WTC11 (cell line): ENCODE measurements around the gene TRMT2A. TPM values are rescaled to one million over a fixed set of nuclear protein-coding genes. Genes with fewer than 3 reads are reported as not detected.

Experiments
- ATAC-seq: fragments of 200-7000 bp; cut with Tn5 transposase; 2 replicates; pipeline ENCODE4 v1.10.0; 2021; ENCODE audit warnings: mild to moderate bottlenecking, moderate library complexity
- CTCF ChIA-PET: fragments of 300-600 bp; sonication (Branson Sonifier 250); formaldehyde crosslinking; loops from one replicate; lab custom pipeline; 2021; ENCODE audit warnings: antibody characterized with exemption; lab: Charles Lee
- POLR2A ChIA-PET: fragments of 350-600 bp; sonication (Branson Sonifier 250); formaldehyde crosslinking; loops from one replicate; lab custom pipeline; 2021; ENCODE audit warnings: antibody characterized with exemption; lab: Charles Lee
- DNase-seq: peaks from one replicate; pipeline ENCODE4 v3.0.0; 2021; ENCODE audit warnings: low spot score
- H3K27ac Mint-ChIP-seq: 2 replicates; pipeline ENCODE4 v1.8.0; 2021; ENCODE audit warnings: mixed read lengths
- H3K27me3 Mint-ChIP-seq: 2 replicates; pipeline ENCODE4 v1.8.0; 2021; ENCODE audit warnings: low read depth, mild to moderate bottlenecking, moderate library complexity, mixed read lengths
- H3K36me3 Mint-ChIP-seq: 2 replicates; pipeline ENCODE4 v1.8.0; 2021; ENCODE audit warnings: mixed read lengths
- H3K4me1 Mint-ChIP-seq: 2 replicates; pipeline ENCODE4 v1.8.0; 2022; ENCODE audit warnings: mixed read lengths
- H3K4me3 Mint-ChIP-seq: 2 replicates; pipeline ENCODE4 v1.8.0; 2021; ENCODE audit warnings: mild to moderate bottlenecking, moderate library complexity, mixed read lengths
- H3K9me3 Mint-ChIP-seq: 2 replicates; pipeline ENCODE4 v1.8.0; 2021; ENCODE audit warnings: mixed read lengths
- CREM ChIP-seq: sonication (generic); formaldehyde crosslinking; IDR thresholded peaks from 2 replicates; pipeline ENCODE4 v1.8.1; 2022; ENCODE audit warnings: mild to moderate bottlenecking, missing genetic modification reagents, moderate library complexity
- FOXP1 ChIP-seq: sonication (generic); formaldehyde crosslinking; IDR thresholded peaks from 2 replicates; pipeline ENCODE4 v1.8.0; 2022; ENCODE audit warnings: missing genetic modification reagents, mild to moderate bottlenecking, moderate library complexity, borderline replicate concordance
- GTF2I ChIP-seq: fragments of 250-450 bp; sonication (Bioruptor Pico); conservative IDR thresholded peaks from 2 replicates; pipeline ENCODE4 v1.4.0; 2021; ENCODE audit warnings: mild to moderate bottlenecking
- NFATC4 ChIP-seq: fragments of 250-450 bp; sonication (Bioruptor Pico); IDR thresholded peaks from 2 replicates; pipeline ENCODE4 v1.9.0; 2021; ENCODE audit warnings: mild to moderate bottlenecking
- RORB ChIP-seq: fragments of 250-450 bp; sonication (Bioruptor Pico); IDR thresholded peaks from 2 replicates; pipeline ENCODE4 v1.9.0; 2021; ENCODE audit warnings: mild to moderate bottlenecking
- ZNF219 ChIP-seq: sonication (generic); formaldehyde crosslinking; IDR thresholded peaks from 2 replicates; pipeline ENCODE4 v1.8.0; 2023; ENCODE audit warnings: missing genetic modification reagents, mild to moderate bottlenecking, borderline replicate concordance
- total RNA-seq: library from RNA; stranded (reverse); gene quantifications from 3 replicates; pipeline ENCODE4 v1.2.3, GENCODE V29; 2021
- TF ChIP-seq, protein P1 (sequence below): fragments of 250-450 bp; sonication (Bioruptor Pico); IDR thresholded peaks from 2 replicates; pipeline ENCODE4 v1.9.0; 2021; ENCODE audit warnings: mild to moderate bottlenecking, borderline replicate concordance
- TF ChIP-seq, protein P2 (sequence below): sonication (generic); formaldehyde crosslinking; IDR thresholded peaks from 2 replicates; pipeline ENCODE4 v1.8.1; 2023; ENCODE audit warnings: mild to moderate bottlenecking, missing genetic modification reagents
- TF ChIP-seq, protein P3 (sequence below): fragments of 200-600 bp; IDR thresholded peaks from 2 replicates; pipeline ENCODE4 v1.8.0; 2022; ENCODE audit warnings: antibody characterized with exemption
- TF ChIP-seq, protein P4 (sequence below): fragments of 250-450 bp; sonication (Bioruptor Pico); IDR thresholded peaks from 2 replicates; pipeline ENCODE4 v1.9.0; 2021; ENCODE audit warnings: moderate library complexity, mild to moderate bottlenecking, inconsistent platforms, borderline replicate concordance
- TF ChIP-seq, protein P5 (sequence below): sonication (generic); formaldehyde crosslinking; IDR thresholded peaks from 2 replicates; pipeline ENCODE4 v1.8.0; 2023; ENCODE audit warnings: missing genetic modification reagents, mild to moderate bottlenecking, borderline replicate concordance
- TF ChIP-seq, protein P6 (sequence below): sonication (generic); formaldehyde crosslinking; IDR thresholded peaks from 2 replicates; pipeline ENCODE4 v1.8.0; 2022; ENCODE audit warnings: mild to moderate bottlenecking, missing genetic modification reagents

TRMT2A gene
- total RNA-seq, 1 experiment from 2014 or later: 68.6 TPM

DNA sequence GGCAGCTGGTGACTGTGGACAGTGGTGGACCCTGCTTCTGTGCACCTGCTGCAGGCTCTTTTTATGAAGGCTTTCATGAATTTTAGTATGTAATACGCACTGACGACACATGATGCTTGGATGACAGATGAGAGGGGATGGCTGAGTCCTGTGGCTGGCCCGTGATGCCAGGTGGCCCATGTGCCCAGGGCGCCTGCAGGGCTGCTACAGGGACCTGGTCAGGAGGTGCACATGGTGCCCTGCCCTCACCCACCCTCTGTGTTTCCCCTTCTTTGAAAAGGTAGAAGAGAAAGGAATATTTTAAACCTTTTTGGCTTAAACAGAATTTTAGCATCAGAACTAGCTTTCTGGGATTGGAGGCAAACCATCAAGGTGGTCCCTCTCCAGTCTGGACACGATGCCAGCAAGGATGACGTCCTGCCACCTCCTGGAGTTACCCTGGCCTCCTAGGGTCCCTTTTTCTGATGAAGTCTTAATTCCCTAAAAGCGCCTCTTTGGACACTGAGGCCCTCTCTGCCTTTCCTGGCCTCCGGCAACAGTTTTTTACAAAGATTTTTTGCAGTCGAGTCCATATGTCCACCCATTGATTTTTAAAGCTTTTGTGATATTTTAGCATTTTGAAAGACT is 6.6 kb downstream of the TRMT2A start:
- Mint-ChIP-seq H3K4me3 (no peak overlapping the region), H3K4me1 (no peaks in the 10 kb centered on the region; the same call in 1 of the 2 replicates), H3K27ac (no peak overlapping the region), H3K9me3 (no peaks in the 10 kb centered on the region), H3K36me3 (peaks cover 54% of the 10 kb centered on the region), H3K27me3 (no peaks in the 10 kb centered on the region)
- no peak for ATAC-seq
- POLR2A ChIA-PET: no interaction called here
- CTCF ChIA-PET: interaction anchor here (1.0 to 1.4 kb wide), 4 partner anchors 9 to 27 kb away, joined by 3 to 6 read pairs (median 4); no protein-coding TSS in a partner anchor
- no peak for DNase-seq
- TF ChIP-seq GTF2I (CRISPR knock-in tag): no peak
- TF ChIP-seq, protein P1, sequence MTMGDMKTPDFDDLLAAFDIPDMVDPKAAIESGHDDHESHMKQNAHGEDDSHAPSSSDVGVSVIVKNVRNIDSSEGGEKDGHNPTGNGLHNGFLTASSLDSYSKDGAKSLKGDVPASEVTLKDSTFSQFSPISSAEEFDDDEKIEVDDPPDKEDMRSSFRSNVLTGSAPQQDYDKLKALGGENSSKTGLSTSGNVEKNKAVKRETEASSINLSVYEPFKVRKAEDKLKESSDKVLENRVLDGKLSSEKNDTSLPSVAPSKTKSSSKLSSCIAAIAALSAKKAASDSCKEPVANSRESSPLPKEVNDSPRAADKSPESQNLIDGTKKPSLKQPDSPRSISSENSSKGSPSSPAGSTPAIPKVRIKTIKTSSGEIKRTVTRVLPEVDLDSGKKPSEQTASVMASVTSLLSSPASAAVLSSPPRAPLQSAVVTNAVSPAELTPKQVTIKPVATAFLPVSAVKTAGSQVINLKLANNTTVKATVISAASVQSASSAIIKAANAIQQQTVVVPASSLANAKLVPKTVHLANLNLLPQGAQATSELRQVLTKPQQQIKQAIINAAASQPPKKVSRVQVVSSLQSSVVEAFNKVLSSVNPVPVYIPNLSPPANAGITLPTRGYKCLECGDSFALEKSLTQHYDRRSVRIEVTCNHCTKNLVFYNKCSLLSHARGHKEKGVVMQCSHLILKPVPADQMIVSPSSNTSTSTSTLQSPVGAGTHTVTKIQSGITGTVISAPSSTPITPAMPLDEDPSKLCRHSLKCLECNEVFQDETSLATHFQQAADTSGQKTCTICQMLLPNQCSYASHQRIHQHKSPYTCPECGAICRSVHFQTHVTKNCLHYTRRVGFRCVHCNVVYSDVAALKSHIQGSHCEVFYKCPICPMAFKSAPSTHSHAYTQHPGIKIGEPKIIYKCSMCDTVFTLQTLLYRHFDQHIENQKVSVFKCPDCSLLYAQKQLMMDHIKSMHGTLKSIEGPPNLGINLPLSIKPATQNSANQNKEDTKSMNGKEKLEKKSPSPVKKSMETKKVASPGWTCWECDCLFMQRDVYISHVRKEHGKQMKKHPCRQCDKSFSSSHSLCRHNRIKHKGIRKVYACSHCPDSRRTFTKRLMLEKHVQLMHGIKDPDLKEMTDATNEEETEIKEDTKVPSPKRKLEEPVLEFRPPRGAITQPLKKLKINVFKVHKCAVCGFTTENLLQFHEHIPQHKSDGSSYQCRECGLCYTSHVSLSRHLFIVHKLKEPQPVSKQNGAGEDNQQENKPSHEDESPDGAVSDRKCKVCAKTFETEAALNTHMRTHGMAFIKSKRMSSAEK (CRISPR knock-in tag): 0 out of 2 replicates have a peak, but pooled peaks have one; percentile 12
- TF ChIP-seq, protein P2, sequence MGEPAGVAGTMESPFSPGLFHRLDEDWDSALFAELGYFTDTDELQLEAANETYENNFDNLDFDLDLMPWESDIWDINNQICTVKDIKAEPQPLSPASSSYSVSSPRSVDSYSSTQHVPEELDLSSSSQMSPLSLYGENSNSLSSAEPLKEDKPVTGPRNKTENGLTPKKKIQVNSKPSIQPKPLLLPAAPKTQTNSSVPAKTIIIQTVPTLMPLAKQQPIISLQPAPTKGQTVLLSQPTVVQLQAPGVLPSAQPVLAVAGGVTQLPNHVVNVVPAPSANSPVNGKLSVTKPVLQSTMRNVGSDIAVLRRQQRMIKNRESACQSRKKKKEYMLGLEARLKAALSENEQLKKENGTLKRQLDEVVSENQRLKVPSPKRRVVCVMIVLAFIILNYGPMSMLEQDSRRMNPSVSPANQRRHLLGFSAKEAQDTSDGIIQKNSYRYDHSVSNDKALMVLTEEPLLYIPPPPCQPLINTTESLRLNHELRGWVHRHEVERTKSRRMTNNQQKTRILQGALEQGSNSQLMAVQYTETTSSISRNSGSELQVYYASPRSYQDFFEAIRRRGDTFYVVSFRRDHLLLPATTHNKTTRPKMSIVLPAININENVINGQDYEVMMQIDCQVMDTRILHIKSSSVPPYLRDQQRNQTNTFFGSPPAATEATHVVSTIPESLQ (CRISPR knock-in tag): no peak

DNA sequence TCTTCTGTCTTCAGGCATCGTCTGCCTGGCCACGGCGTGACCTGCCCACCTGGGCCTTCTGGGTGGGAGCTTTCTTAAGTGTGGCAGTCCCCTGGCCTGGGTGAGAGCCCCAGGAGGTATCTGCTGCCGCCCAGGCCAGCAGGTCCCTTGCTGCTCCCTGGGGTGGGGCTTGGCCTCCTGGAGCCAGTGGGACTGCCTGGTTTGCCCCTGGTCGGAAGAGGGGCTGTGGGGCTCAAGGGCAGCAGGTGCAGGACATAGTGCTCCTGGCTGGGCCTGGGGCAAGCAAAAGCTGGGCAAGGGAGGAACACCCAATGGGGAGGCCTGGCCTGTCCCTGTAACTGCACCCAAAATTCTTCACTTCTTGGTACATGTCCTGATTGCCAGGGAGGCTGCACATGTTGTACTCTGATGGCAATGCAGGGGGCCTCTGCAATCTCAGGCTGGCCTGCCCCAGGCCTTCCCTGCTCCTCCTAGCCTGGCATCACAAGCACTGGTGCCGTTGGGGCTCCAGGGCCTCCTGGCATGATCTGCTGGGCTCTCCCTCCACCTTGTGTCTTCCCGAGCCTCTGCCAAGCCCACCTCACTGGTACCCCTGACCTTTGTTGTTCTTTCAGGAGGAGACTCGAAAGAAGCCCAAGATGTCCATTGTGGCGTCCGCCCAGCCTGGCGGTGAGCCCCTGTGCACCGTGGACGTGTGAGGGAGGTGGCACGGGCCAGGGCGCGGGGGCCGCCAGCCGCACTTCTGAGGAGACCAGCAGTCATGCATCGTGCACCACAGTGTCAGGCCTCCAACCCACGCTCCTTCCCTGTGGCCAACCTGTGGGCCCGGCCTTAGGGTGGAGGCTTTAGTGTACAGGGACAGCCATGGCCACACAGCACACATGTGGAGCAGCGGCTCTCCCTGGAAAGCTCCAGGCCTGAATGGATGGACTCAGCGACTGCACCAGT is 7.3 kb downstream of the TRMT2A start:
- H3K9me3 Mint-ChIP-seq: no peaks in the 10 kb centered on the region
- no peaks in the 10 kb centered on the region for H3K4me1 Mint-ChIP-seq
- ATAC-seq: no peak
- TF ChIP-seq ZNF219: no peak
- no peak for TF ChIP-seq CREM (CRISPR knock-in tag)
- TF ChIP-seq NFATC4 (CRISPR knock-in tag): no peak
- TF ChIP-seq, protein P3, sequence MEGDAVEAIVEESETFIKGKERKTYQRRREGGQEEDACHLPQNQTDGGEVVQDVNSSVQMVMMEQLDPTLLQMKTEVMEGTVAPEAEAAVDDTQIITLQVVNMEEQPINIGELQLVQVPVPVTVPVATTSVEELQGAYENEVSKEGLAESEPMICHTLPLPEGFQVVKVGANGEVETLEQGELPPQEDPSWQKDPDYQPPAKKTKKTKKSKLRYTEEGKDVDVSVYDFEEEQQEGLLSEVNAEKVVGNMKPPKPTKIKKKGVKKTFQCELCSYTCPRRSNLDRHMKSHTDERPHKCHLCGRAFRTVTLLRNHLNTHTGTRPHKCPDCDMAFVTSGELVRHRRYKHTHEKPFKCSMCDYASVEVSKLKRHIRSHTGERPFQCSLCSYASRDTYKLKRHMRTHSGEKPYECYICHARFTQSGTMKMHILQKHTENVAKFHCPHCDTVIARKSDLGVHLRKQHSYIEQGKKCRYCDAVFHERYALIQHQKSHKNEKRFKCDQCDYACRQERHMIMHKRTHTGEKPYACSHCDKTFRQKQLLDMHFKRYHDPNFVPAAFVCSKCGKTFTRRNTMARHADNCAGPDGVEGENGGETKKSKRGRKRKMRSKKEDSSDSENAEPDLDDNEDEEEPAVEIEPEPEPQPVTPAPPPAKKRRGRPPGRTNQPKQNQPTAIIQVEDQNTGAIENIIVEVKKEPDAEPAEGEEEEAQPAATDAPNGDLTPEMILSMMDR: no peak
- TF ChIP-seq RORB (CRISPR knock-in tag): no peak
- TF ChIP-seq, protein P4, sequence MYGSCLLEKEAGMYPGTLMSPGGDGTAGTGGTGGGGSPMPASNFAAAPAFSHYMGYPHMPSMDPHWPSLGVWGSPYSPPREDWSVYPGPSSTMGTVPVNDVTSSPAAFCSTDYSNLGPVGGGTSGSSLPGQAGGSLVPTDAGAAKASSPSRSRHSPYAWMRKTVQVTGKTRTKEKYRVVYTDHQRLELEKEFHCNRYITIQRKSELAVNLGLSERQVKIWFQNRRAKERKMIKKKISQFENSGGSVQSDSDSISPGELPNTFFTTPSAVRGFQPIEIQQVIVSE: no peak
- TF ChIP-seq, protein P5, sequence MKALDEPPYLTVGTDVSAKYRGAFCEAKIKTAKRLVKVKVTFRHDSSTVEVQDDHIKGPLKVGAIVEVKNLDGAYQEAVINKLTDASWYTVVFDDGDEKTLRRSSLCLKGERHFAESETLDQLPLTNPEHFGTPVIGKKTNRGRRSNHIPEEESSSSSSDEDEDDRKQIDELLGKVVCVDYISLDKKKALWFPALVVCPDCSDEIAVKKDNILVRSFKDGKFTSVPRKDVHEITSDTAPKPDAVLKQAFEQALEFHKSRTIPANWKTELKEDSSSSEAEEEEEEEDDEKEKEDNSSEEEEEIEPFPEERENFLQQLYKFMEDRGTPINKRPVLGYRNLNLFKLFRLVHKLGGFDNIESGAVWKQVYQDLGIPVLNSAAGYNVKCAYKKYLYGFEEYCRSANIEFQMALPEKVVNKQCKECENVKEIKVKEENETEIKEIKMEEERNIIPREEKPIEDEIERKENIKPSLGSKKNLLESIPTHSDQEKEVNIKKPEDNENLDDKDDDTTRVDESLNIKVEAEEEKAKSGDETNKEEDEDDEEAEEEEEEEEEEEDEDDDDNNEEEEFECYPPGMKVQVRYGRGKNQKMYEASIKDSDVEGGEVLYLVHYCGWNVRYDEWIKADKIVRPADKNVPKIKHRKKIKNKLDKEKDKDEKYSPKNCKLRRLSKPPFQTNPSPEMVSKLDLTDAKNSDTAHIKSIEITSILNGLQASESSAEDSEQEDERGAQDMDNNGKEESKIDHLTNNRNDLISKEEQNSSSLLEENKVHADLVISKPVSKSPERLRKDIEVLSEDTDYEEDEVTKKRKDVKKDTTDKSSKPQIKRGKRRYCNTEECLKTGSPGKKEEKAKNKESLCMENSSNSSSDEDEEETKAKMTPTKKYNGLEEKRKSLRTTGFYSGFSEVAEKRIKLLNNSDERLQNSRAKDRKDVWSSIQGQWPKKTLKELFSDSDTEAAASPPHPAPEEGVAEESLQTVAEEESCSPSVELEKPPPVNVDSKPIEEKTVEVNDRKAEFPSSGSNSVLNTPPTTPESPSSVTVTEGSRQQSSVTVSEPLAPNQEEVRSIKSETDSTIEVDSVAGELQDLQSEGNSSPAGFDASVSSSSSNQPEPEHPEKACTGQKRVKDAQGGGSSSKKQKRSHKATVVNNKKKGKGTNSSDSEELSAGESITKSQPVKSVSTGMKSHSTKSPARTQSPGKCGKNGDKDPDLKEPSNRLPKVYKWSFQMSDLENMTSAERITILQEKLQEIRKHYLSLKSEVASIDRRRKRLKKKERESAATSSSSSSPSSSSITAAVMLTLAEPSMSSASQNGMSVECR (CRISPR knock-in tag): no peak
- TF ChIP-seq FOXP1 (CRISPR knock-in tag): no peak
- TF ChIP-seq, protein P6, sequence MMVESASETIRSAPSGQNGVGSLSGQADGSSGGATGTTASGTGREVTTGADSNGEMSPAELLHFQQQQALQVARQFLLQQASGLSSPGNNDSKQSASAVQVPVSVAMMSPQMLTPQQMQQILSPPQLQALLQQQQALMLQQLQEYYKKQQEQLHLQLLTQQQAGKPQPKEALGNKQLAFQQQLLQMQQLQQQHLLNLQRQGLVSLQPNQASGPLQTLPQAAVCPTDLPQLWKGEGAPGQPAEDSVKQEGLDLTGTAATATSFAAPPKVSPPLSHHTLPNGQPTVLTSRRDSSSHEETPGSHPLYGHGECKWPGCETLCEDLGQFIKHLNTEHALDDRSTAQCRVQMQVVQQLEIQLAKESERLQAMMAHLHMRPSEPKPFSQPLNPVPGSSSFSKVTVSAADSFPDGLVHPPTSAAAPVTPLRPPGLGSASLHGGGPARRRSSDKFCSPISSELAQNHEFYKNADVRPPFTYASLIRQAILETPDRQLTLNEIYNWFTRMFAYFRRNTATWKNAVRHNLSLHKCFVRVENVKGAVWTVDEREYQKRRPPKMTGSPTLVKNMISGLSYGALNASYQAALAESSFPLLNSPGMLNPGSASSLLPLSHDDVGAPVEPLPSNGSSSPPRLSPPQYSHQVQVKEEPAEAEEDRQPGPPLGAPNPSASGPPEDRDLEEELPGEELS (CRISPR knock-in tag): no peak
- POLR2A ChIA-PET: no interaction called here
- no peak for DNase-seq
- H3K36me3 Mint-ChIP-seq: peaks cover 54% of the 10 kb centered on the region
- H3K27me3 Mint-ChIP-seq: no peaks in the 10 kb centered on the region
- CTCF ChIA-PET: interaction anchor here (1.0 kb wide), 2 partner anchors 9 to 26 kb away, joined by 3 to 6 read pairs; no protein-coding TSS in a partner anchor
- H3K27ac Mint-ChIP-seq: no peak overlapping the region
- H3K4me3 Mint-ChIP-seq: no peak overlapping the region
